NCI-H774 (cell line): Measurements from ENCODE around the gene TRMT112.

Experiments
- DNase-seq: peaks from one replicate; lab custom pipeline; 2025; lab: John Stamatoyannopoulos, UW

Gene TRMT112

GRCh38 chr11:64351136-64351631 is 33.8 kb upstream of the TRMT112 start:
- DNase-seq: no peak

- DNase-seq: no peak
Observed at GRCh38 chr11:64349404-64349803, 32.0 kb upstream of the TRMT112 start.

- no peak for DNase-seq
Observed at GRCh38 chr11:64349025-64349387, 31.6 kb upstream of the TRMT112 start.

GRCh38 chr11:64348383-64349024 is 31.1 kb upstream of the TRMT112 start:
- DNase-seq: no peak

GRCh38 chr11:64347193-64347867 is 30.0 kb upstream of the TRMT112 start:
- no peak for DNase-seq

GRCh38 chr11:64344787-64345186 is 27.4 kb upstream of the TRMT112 start:
- no peak for DNase-seq

- no peak for DNase-seq
Observed at GRCh38 chr11:64343767-64344559, 26.6 kb upstream of the TRMT112 start.

- DNase-seq: no peak
Observed at GRCh38 chr11:64342869-64343745, 25.7 kb upstream of the TRMT112 start.

- DNase-seq: peak; percentile 85
Observed at GRCh38 chr11:64341851-64342791, 24.8 kb upstream of the TRMT112 start.

GRCh38 chr11:64341429-64341828 is 24.1 kb upstream of the TRMT112 start:
- DNase-seq: no peak

GRCh38 chr11:64340671-64341335 is 23.4 kb upstream of the TRMT112 start:
- no peak for DNase-seq

- DNase-seq: no peak
Observed at GRCh38 chr11:64339754-64340408, 22.5 kb upstream of the TRMT112 start, which contains the start of gene CCDC88B. Gene CCDC88B (plus strand): TSS chr11:64340204. CDS start chr11:64340267, 63 bp downstream.

- no peak for DNase-seq
Observed at GRCh38 chr11:64339286-64339685, 21.9 kb upstream of the TRMT112 start.

- DNase-seq: no peak
Observed at GRCh38 chr11:64338716-64339115, 21.4 kb upstream of the TRMT112 start.

- no peak for DNase-seq
Observed at GRCh38 chr11:64337538-64338249, 20.3 kb upstream of the TRMT112 start.

GRCh38 chr11:64334764-64335735 is 17.7 kb upstream of the TRMT112 start:
- DNase-seq: peak; percentile 52

- no peak for DNase-seq
Observed at GRCh38 chr11:64333556-64333955, 16.2 kb upstream of the TRMT112 start.
